ENCODE measurements around the gene EVL. TPM values are rescaled to one million over a fixed set of nuclear protein-coding genes. Genes with fewer than 3 reads are reported as not detected.
"Not testable (repeated sequence)": the region's sequence is repeated elsewhere in the genome, so short reads cannot be mapped to it uniquely, and the experiment has no call there.

The EVL gene
- total and polyA plus RNA-seq, 2 of the 8 experiments (the other 6 are each of a cell fraction or from before 2014, with no cell fraction given): 30.7 to 64.6 TPM

DNA sequence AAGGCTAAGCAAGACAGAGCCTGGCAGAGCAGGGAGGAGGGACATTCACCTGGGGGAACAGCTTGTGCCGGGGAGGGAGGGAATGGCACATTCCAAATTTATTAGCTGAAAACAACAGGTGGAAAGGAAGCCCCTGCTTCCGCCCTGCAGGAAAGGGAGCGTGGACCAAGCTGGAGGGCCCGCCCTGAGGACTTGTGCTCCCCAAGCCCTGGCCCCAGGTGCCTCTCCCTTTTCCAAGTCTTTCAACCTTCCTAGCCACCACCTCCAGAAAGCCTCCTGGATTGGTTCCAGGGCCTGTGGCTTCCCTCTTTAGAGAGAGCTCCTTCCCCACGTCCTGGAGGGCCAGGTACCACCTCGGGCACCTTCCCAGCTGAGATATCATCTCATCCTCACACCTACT, 91.6 kb downstream of the EVL start (continued):
- TF ChIP-seq HDAC2 (IDR thresholded peaks at IDR 0.05; ENCODE audit: borderline replicate concordance in 1 of 2, low read depth in 2 of 2, low read length in 2 of 2): no peak

DNA sequence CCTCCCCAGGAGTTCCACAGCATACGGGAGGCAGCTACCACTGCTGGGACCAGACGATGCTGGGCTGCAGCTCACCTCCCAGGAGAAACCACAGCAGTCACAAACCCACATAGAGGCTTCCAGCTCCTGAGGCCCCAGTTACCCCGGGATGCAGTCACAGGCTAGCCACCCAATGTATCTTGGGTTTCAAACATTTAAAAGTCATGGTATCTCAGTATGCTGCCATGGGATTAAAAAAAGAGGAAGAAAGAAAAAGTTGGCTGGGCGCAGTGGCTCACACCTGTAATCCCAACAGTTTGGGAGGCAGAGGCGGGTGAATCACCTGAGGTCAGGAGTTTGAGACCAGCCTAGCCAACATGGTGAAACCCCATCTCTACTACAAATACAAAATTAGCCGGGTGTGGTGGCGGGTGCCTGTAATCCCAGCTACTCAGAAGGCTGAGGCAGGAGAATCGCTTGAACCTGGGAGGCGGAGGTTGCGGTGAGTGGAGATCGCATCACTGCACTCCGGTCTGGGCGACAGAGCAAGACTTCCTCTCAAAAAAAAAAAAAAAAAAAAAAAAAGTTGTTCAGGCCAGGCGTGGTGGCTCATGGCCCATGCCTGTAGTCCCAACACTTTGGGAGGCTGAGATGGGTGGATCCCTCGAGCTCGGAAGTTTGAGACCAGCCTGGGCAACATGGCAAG, 92.5 kb downstream of the EVL start:
- POLR2A ChIA-PET (ENCODE audit: partially characterized antibody); H3K56ac ChIP-seq (replicated peaks; ENCODE audit: insufficient read length, low read depth, low read length); H4K8ac ChIP-seq (ENCODE audit: extremely low read depth, insufficient read depth, low read length); H4K5ac ChIP-seq (ENCODE audit: insufficient read length, low read depth, low read length); H3K27ac ChIP-seq (ENCODE audit: low read depth, low read length); H2BK12ac ChIP-seq (ENCODE audit: low read depth, low read length); H3K79me1 ChIP-seq (ENCODE audit: low read depth, low read length); H2BK120ac ChIP-seq (replicated peaks; ENCODE audit: low read depth, low read length); H3K79me2 ChIP-seq (ENCODE audit: control insufficient read depth in 1 of 2, insufficient read depth in 2 of 2, low read length in 2 of 2); H3K9ac ChIP-seq (replicated peaks in 1 of 4; ENCODE audit: extremely low read depth in 1 of 4, low read depth in 3 of 4, low read length in 3 of 4); H4K91ac ChIP-seq (replicated peaks; ENCODE audit: insufficient read length, low read length); H2BK20ac ChIP-seq (ENCODE audit: low read length); H3K36me3 ChIP-seq (ENCODE audit: control insufficient read depth in 2 of 4, insufficient read depth in 4 of 4, low read length in 3 of 4); H3K18ac ChIP-seq (ENCODE audit: extremely low read depth, low read length); H2BK15ac ChIP-seq (ENCODE audit: low read length); H3K14ac ChIP-seq (ENCODE audit: insufficient read length); H2BK5ac ChIP-seq (ENCODE audit: low read depth, low read length); DNase-seq (ENCODE audit: low read depth in 1 of 2, low spot score in 2 of 2); H3K23ac ChIP-seq (ENCODE audit: insufficient read length); H3K4me3 ChIP-seq (ENCODE audit: extremely low read depth in 1 of 4, insufficient read depth in 2 of 4, low read depth in 3 of 4, low read length in 4 of 4); H2AK5ac ChIP-seq (ENCODE audit: low read depth, low read length); H3K4me2 ChIP-seq (ENCODE audit: insufficient read depth in 1 of 2, low read depth in 2 of 2, low read length in 2 of 2); H3K4ac ChIP-seq (replicated peaks; ENCODE audit: insufficient read length, low read depth, low read length); FAIRE-seq; H3K9me3 ChIP-seq (ENCODE audit: insufficient read depth in 2 of 2, low read depth in 1 of 2, low read length in 1 of 2); H2AFZ ChIP-seq (ENCODE audit: low read length); H3K23me2 ChIP-seq (ENCODE audit: low read depth, low read length): not testable (repeated sequence)
- H3K27me3 ChIP-seq (replicated peaks in 1 of 4; ENCODE audit: control insufficient read depth in 3 of 4, extremely low read depth in 1 of 4, insufficient read depth in 3 of 4, low read length in 3 of 4): peaks cover 17 to 44% (median 39%) of the 10 kb centered on the region in 4 experiments
- CTCF ChIA-PET (ENCODE audit: partially characterized antibody): interaction anchor here (0.6 to 19.5 kb wide), 13 partner anchors 16 to 470 kb away, joined by 3 to 307 read pairs (median 5); no protein-coding TSS in a partner anchor
- WGBS, 2 experiments (ENCODE audit: extremely low coverage in 1 of 2, insufficient coverage in 1 of 2, insufficient read length in 1 of 2, insufficient replicate concordance in 2 of 2, low coverage in 1 of 2, low lambda C conversion rate in 2 of 2, missing lambda C conversion rate in 1 of 2): 92% methylated on average over 10 of the region's 16 CpGs; no CpG with 5 or more reads in 1 of the 2 experiments
- H4K20me1 ChIP-seq (replicated peaks in 1 of 2; ENCODE audit: control insufficient read depth in 1 of 2, insufficient read depth in 2 of 2, low read length in 2 of 2): peaks cover 0 to 11% of the 10 kb centered on the region in 2 experiments
- H3K4me1 ChIP-seq (replicated peaks in 1 of 4; ENCODE audit: control insufficient read depth in 3 of 4, insufficient read depth in 4 of 4, low read length in 3 of 4): peaks cover 0 to 11% (median 2%) of the 10 kb centered on the region in 4 experiments; a peak in 5 of 7 replicates

Measured in H1 (cell line).